Iris pigment epithelial cell (primary cell): ENCODE results near the gene SOX5.
A peak's percentile ranks its signal among the peaks of the same experiment; 100 is the strongest.
"Not testable (repeated sequence)": the region's sequence is repeated elsewhere in the genome, so short reads cannot be mapped to it uniquely, and the experiment has no call there.

Source experiments
- DNase-seq: peaks from one replicate; pipeline ENCODE4 v3.0.0-alpha.2; 2011; ENCODE audit warnings: low read depth

Gene SOX5

GRCh38 chr12:23834076-23834475 lies 115.4 kb downstream of the SOX5 start:
- no peak for DNase-seq

GRCh38 chr12:23831739-23832138 lies 117.7 kb downstream of the SOX5 start:
- DNase-seq = no peak

DNA sequence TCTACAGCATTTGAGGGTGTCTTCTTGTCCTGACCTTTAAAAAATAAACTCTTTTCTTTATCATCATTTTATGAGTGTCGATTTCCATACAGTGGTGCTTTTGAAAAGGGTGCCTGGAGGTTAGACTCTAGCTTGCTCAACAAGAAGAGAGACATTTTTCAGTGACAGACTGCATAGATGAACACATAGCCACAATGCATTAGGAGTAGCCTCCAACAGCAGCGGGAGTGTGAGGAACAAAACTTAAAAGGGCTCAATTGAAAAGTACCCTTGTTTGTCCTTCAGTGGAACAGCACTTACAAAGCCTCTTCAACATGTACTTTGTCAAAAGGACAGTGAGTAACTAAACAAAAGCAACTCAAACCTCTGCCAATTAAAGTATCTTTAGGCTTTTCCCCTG lies 119.3 kb downstream of the SOX5 start:
- no peak for DNase-seq

DNA sequence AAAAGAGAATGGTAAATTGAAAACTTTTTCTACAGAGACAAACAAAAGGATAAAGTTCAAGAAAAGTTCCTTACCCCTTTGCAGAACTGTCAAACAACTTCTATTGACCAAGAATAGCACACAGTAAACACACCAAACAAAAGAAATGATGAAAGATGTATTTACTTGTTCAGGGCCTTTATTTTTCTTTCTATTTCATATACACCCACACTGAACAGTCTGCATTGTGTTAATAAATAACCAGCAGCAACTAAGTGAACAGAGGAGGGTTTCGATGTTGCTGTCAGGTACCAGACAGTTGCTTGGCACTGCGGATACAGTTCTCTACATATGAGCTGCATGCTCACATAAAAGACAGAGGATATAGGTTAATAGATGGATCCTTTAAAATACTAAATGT lies 122.1 kb downstream of the SOX5 start:
- DNase-seq = no peak

- DNase-seq = not testable (repeated sequence)
Observed at GRCh38 chr12:23825124-23825523, 124.3 kb downstream of the SOX5 start.

- DNase-seq = no peak
Observed at GRCh38 chr12:23824358-23824757, 125.1 kb downstream of the SOX5 start.

GRCh38 chr12:23822883-23823282 lies 126.6 kb downstream of the SOX5 start:
- DNase-seq = not testable (repeated sequence)

- DNase-seq = no peak
Observed at GRCh38 chr12:23817345-23817744, 132.1 kb downstream of the SOX5 start.

DNA sequence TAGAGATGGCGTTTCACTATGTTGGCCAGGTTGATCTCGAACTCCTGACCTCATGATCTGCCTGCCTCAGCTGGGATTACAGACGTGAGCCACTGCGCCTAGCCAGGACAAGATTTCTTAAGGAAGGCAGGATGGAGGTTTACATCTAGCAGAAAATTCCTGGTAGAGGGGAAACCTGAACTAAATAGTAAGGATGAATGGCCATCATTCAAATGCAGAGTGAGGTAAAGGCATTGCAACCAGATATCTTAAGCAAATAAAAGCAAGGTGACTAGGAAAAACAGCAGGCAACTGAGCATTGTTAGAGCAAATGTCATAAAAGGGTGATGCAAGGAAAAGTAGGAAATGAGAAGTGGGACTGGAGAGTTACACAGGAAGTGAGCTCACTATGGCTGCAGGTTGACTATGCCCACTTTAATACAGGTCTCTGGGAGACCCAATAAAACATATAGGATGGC lies 133.0 kb downstream of the SOX5 start:
- no peak for DNase-seq

DNA sequence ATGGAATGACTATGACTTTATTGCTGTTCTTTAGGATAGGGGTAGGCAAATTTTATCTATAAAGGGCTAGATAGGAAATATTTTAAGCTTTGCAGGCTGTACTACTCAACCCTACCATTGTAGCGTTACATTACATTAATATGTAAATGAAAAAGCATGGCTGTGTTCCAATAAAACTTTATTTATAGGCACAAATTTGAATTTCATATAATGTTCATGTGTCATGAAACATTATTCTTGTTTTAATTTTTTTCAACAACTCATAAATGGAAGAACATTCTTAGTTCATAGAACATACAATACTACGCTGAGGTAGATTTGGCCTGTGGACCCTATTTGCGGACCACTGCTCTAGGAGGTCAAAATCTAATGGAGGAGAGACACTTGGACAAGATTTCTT lies 133.7 kb downstream of the SOX5 start:
- DNase-seq = no peak

GRCh38 chr12:23813206-23813605 lies 136.3 kb downstream of the SOX5 start:
- no peak for DNase-seq

GRCh38 chr12:23810329-23810902 lies 139.1 kb downstream of the SOX5 start:
- no peak for DNase-seq

DNA sequence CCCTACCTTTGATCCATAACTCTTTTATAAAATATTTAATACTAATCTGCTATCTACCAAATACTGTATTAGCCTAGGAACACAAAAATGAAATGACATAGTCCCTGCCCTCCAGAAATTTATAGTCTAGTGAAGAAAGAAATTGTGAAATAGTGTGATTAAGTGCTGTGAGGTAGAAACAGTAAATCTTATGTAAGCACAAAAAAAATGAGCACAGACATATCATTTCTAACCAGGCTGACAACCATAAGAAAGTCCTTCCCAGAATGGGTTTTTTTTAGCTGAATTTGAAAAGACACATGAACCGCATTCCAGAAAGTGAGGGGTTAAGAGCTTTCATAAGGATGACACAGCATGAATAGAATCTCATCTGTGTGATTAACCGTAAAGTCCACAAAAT lies 145.9 kb downstream of the SOX5 start:
- DNase-seq = peak; percentile 2

DNA sequence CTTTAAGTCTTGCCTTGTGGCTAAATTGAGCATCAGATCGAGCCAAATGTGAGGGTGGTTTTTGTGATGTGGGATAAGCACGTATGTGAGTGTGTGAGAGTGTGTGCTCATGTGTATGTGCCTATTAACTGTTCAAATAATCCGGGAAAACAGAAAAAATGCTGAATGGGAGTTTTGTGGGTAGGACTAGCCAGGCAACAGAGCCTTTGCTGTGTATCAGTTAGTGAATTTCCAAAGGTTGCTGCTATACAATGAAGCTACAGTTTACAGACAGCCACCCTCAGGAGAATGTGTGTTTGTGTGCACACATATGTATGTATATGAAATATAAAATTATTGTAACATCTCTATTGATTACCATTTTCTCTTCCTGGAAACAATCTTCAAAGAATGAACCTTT lies 154.0 kb downstream of the SOX5 start:
- DNase-seq = no peak

DNA sequence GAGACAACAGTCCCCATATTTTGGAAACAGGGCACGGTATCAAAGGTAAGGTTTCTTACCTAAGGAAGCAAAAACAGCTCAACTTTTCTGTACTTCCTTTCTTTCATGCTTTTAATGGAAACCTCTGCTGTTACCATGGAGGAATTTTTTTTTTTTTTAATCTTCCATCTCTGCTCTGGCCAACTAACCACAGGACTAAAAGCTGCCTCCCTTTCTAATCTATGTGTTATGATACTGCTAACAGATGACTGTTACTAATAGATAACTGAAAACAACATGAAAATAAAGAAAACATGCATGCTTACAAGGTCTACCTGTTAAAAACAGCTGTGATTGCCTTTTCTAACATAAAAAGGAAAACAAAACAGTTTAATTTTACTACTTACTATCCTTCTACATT lies 168.4 kb downstream of the SOX5 start:
- DNase-seq = no peak

DNA sequence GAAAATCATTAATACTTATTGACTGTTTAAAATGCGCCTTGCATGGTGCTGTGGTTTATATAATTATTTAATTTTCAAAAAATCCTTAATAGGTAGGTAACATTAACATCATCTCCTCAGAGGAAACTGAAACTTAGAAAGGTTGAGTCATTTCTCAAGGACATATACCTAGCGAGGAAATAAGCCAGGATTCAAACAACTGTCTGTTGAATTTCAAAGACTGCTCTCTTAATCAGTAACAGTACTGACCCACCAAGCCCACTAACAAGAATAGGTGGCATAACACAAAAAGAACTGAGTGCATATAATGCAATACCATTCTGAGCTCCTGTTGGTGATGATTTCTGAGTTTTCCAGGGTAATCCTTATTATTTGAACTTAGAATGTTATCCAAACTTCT lies 174.3 kb downstream of the SOX5 start:
- no peak for DNase-seq

DNA sequence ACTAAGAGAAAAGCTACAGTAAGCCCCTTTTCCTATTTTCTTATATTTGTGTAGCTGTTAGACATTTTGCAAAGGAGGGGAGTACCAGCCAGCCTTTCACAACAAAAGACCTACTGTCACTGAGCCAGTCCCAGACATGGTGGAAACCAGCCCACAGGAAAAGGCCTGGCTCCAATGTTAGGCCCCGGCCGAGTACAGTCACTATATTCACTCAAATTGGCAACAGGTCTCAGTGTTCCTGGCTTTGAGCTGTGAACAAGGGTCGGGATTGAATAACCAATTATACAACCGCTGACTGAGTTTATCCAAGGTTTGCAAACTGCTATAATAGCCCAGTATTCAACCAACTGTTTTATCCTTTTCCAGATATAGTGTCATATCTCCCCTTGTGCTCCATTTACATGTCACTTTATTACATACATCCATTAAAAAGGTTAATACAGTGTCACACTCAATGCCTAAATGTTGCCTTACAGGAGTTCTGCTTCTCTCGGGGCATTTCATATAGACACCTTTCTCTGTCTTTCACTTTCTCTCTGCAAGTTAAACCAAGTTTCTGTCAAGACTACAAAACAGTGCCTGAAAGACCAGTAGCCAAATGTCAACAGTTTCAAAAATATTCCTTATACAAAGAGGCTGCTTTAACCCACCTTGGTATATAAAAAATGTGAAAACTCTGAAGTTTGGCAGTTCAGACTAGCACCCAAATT lies 178.1 kb downstream of the SOX5 start:
- DNase-seq = no peak

- no peak for DNase-seq
Observed at GRCh38 chr12:23770202-23770938, 179.1 kb downstream of the SOX5 start.

GRCh38 chr12:23767834-23768233 lies 181.6 kb downstream of the SOX5 start:
- no peak for DNase-seq

GRCh38 chr12:23763724-23764123 lies 185.7 kb downstream of the SOX5 start:
- DNase-seq = no peak

DNA sequence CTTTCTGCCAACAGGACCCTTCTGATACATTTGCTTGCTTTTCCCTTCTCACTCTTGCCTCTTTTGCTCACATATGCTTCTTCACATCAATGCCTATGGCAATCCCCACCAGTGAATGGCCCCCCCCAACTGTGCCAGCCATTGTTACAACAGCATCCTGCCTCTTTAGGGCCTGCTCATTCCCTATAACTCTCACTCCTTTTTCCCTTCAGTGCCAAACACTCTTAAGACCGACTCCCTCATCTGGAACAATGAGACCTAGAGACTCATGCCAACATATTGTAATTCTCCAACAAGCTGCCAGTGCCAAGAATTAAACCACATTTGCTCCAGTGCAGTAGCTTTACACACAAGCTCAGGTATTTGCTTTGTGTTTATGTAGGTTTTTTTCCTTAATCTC lies 189.0 kb downstream of the SOX5 start:
- DNase-seq = peak; percentile 11

DNA sequence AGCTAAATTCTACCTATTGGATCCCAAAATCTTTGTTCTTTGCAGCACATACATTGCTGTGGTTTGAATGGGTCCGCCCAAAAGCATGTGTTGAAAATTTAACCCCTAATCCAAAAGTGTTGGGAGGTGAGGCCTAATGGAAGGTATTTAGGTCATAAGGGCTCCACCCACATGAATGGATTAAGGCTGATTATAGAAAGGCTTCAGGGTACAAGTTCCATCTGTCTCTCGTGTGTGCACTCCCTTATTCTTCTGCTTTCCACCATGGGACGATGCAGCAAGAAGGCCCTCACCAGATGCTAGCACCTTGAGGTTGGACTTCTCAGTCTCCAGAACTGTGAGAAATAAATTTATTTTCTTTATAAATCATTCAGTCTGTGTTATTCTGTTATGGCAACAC lies 190.9 kb downstream of the SOX5 start:
- DNase-seq = no peak

- no peak for DNase-seq
Observed at GRCh38 chr12:23757541-23757962, 191.9 kb downstream of the SOX5 start.
